Measurements from ENCODE around the gene ARSK.

GRCh38 chr5:95628933-95629332, 74.0 kb downstream of the ARSK start:
- TF ChIP-seq ZNF274 (IDR thresholded peaks at IDR 0.05; ENCODE audit: low read length) (no peak), ZNF274 (tag by site-specific recombination; IDR thresholded peaks at IDR 0.05; ENCODE audit: borderline replicate concordance) (no peak), ZNF146 (tag by site-specific recombination; IDR thresholded peaks at IDR 0.05) (no peak), SCRT1 (tag by site-specific recombination; IDR thresholded peaks at IDR 0.05; ENCODE audit: borderline replicate concordance) (no peak), REST (tag by site-specific recombination; IDR thresholded peaks at IDR 0.05) (no peak)
- TF ChIP-seq, protein P1, sequence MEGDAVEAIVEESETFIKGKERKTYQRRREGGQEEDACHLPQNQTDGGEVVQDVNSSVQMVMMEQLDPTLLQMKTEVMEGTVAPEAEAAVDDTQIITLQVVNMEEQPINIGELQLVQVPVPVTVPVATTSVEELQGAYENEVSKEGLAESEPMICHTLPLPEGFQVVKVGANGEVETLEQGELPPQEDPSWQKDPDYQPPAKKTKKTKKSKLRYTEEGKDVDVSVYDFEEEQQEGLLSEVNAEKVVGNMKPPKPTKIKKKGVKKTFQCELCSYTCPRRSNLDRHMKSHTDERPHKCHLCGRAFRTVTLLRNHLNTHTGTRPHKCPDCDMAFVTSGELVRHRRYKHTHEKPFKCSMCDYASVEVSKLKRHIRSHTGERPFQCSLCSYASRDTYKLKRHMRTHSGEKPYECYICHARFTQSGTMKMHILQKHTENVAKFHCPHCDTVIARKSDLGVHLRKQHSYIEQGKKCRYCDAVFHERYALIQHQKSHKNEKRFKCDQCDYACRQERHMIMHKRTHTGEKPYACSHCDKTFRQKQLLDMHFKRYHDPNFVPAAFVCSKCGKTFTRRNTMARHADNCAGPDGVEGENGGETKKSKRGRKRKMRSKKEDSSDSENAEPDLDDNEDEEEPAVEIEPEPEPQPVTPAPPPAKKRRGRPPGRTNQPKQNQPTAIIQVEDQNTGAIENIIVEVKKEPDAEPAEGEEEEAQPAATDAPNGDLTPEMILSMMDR (tag by site-specific recombination; IDR thresholded peaks at IDR 0.05) = no peak

Measured in HEK293 (cell line).